ENCODE measurements around the gene MEDAG.

Gene MEDAG

DNA sequence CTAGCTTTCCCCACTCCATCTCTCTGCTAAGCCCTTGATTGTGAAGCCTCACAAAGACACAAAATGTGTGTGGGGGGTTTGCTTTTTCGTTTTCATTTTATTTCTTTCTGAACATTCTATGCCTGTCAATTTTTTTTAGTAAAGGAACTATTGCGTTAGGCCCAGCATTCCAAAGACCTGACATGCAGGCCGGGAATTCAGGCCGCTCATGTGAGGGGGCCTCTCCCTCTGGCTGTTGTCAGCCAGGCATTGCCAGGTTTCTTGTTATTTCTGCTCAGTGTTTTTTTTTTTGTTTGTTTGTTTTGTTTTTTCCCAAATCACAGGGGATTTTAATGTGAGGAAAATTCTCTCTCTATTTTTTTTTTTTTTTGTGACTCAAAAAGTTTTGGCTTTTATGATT, 10.3 kb upstream of the MEDAG start:
- Histone ChIP-seq H3K9ac (no peak overlapping the region), H3K27ac (no peak overlapping the region), H3K36me3 (ENCODE audit: insufficient read depth) (no peaks in the 10 kb centered on the region), H3K27me3 (ENCODE audit: insufficient read depth, low read depth) (no peaks in the 10 kb centered on the region), H3K79me2 (ENCODE audit: insufficient read depth, low read depth) (no peaks in the 10 kb centered on the region), H4K20me1 (ENCODE audit: insufficient read depth) (no peaks in the 10 kb centered on the region), H3K4me3 (IDR thresholded peaks at IDR 0.05; ENCODE audit: insufficient read depth, low read depth, low read length) (no peak overlapping the region), H2AFZ (ENCODE audit: low read depth) (no peak overlapping the region), H3K4me1 (ENCODE audit: low read depth, poor library complexity, severe bottlenecking) (no peaks in the 10 kb centered on the region), H3K4me2 (no peak overlapping the region)
- no peak for TF ChIP-seq CTCF (conservative IDR thresholded peaks at IDR 0.05; ENCODE audit: low read depth, low read length)

- no peak for TF ChIP-seq CTCF (conservative IDR thresholded peaks at IDR 0.05; ENCODE audit: low read depth, low read length)
- no peak overlapping the region for H3K4me2 ChIP-seq
These were observed 8.0 kb upstream of the MEDAG start for GRCh38 chr13:30898070-30898469.

DNA sequence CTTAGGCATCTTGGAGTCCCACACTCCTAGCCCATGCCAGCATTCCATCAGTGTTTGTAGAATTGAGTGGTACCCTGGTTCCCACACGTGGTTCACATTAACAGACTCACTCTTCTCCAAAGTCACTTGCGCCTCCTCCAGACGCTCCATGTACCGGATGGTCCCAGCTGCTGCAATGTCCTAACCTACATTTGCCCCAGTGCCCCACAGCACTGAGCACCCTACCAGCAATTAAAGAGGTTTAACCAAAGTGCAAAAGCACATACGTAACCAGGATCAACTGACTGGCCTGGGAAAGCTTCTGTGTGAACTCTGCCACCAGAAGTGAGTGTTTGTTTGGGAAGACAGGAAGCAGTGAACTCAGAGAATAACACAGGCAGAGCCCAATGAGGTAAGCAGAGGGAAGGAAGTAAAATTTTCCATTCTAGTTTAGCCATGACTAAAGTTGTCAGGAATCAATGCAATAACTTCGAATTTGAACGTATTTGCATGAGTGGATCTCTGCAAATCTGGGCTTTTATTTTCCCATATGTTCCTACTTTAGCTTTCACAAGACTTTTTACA, 7.3 kb upstream of the MEDAG start:
- no peaks in the 10 kb centered on the region for H3K79me2 ChIP-seq (ENCODE audit: insufficient read depth, low read depth)
- no peaks in the 10 kb centered on the region for H4K20me1 ChIP-seq (ENCODE audit: insufficient read depth)
- H3K4me1 ChIP-seq (ENCODE audit: low read depth, poor library complexity, severe bottlenecking): no peaks in the 10 kb centered on the region
- H3K9ac ChIP-seq: no peak overlapping the region
- no peaks in the 10 kb centered on the region for H3K36me3 ChIP-seq (ENCODE audit: insufficient read depth)
- no peak overlapping the region for H3K4me2 ChIP-seq
- TF ChIP-seq CTCF (conservative IDR thresholded peaks at IDR 0.05; ENCODE audit: low read depth, low read length): no peak
- no peak overlapping the region for H3K27ac ChIP-seq
- H3K27me3 ChIP-seq (ENCODE audit: insufficient read depth, low read depth): no peaks in the 10 kb centered on the region
- H3K4me3 ChIP-seq (IDR thresholded peaks at IDR 0.05; ENCODE audit: insufficient read depth, low read depth, low read length): no peak overlapping the region
- no peak overlapping the region for H2AFZ ChIP-seq (ENCODE audit: low read depth)

More at GRCh38 chr13:30898070-30898469, 8.0 kb upstream of the MEDAG start:
- no peaks in the 10 kb centered on the region for H3K36me3 ChIP-seq (ENCODE audit: insufficient read depth)
- no peaks in the 10 kb centered on the region for H3K27me3 ChIP-seq (ENCODE audit: insufficient read depth, low read depth)
- H2AFZ ChIP-seq (ENCODE audit: low read depth): no peak overlapping the region
- no peaks in the 10 kb centered on the region for H3K4me1 ChIP-seq (ENCODE audit: low read depth, poor library complexity, severe bottlenecking)
- H4K20me1 ChIP-seq (ENCODE audit: insufficient read depth): no peaks in the 10 kb centered on the region
- no peak overlapping the region for H3K27ac ChIP-seq
- H3K79me2 ChIP-seq (ENCODE audit: insufficient read depth, low read depth): no peaks in the 10 kb centered on the region
- H3K9ac ChIP-seq: no peak overlapping the region
- H3K4me3 ChIP-seq (IDR thresholded peaks at IDR 0.05; ENCODE audit: insufficient read depth, low read depth, low read length): no peak overlapping the region

- Histone ChIP-seq H3K4me2 (no peak overlapping the region), H3K27me3 (ENCODE audit: insufficient read depth, low read depth) (no peaks in the 10 kb centered on the region), H4K20me1 (ENCODE audit: insufficient read depth) (no peaks in the 10 kb centered on the region), H3K36me3 (ENCODE audit: insufficient read depth) (no peaks in the 10 kb centered on the region), H3K79me2 (ENCODE audit: insufficient read depth, low read depth) (no peaks in the 10 kb centered on the region), H3K27ac (no peak overlapping the region), H2AFZ (ENCODE audit: low read depth) (no peak overlapping the region), H3K4me1 (ENCODE audit: low read depth, poor library complexity, severe bottlenecking) (no peaks in the 10 kb centered on the region), H3K4me3 (IDR thresholded peaks at IDR 0.05; ENCODE audit: insufficient read depth, low read depth, low read length) (no peak overlapping the region), H3K9ac (no peak overlapping the region)
- TF ChIP-seq CTCF (conservative IDR thresholded peaks at IDR 0.05; ENCODE audit: low read depth, low read length): no peak
These were observed 5.6 kb upstream of the MEDAG start for GRCh38 chr13:30900436-30900835.
